CD14-positive monocyte (primary cell): ENCODE data around the gene BCAT1. TPM values are rescaled to one million over a fixed set of nuclear protein-coding genes. Genes with fewer than 3 reads are reported as not detected.

Source experiments
- DNase-seq, 3 donors: peaks; one replicate each; pipeline ENCODE4 v3.0.0-alpha.2; 2011 to 2022
- H2AFZ ChIP-seq: 2 replicates; pipeline ENCODE4 v1.6.0; 2012; ENCODE audit warnings: mild to moderate bottlenecking, low read depth, low read length, inconsistent platforms; ENCODE audit not compliant: insufficient read depth, poor library complexity, severe bottlenecking
- H3K27ac ChIP-seq, 2 donors: 1 replicate in 1 of 2; 2 replicates in 1 of 2; pipeline ENCODE4 v1.5.1; 2012 to 2013; ENCODE audit warnings: low read length in 2 of 2, control low read depth in 1 of 2, inconsistent platforms in 1 of 2, low read depth in 1 of 2, mild to moderate bottlenecking in 1 of 2
- H3K27me3 ChIP-seq, 2 donors: one replicate each; pipeline versions ENCODE4 v1.6.0 to v1.6.1; 2011 to 2013; ENCODE audit warnings: low read length in 2 of 2; ENCODE audit not compliant: control insufficient read depth in 2 of 2, insufficient read depth in 2 of 2
- H3K36me3 ChIP-seq, 2 donors: replicated peaks in 1 of 2; 1 replicate in 1 of 2; 2 replicates in 1 of 2; pipeline versions ENCODE4 v1.5.1 to v1.6.1; 2012 to 2013; ENCODE audit warnings: low read length in 2 of 2, control low read depth in 1 of 2, inconsistent platforms in 1 of 2, mild to moderate bottlenecking in 1 of 2; ENCODE audit not compliant: insufficient read depth in 2 of 2, control insufficient read depth in 1 of 2
- H3K4me1 ChIP-seq, 2 donors: 1 replicate in 1 of 2; 2 replicates in 1 of 2; pipeline versions ENCODE4 v1.5.1 to v1.6.1; 2012 to 2013; ENCODE audit warnings: low read length in 2 of 2, control low read depth in 1 of 2, inconsistent platforms in 1 of 2, mild to moderate bottlenecking in 1 of 2, moderate library complexity in 1 of 2; ENCODE audit not compliant: insufficient read depth in 2 of 2, control insufficient read depth in 1 of 2
- H3K4me2 ChIP-seq: replicated peaks from 2 replicates; pipeline ENCODE3; 2012; ENCODE audit warnings: low read length, moderate library complexity, mild to moderate bottlenecking; ENCODE audit not compliant: poor library complexity, severe bottlenecking; ENCODE audit errors: extremely low read depth
- H3K4me3 ChIP-seq, 3 experiments: fragments of 200-600 bp in 1 of 3; sonication (generic) in 1 of 3; replicated peaks in 1 of 3; 1 replicate in 2 of 3; 2 replicates in 1 of 3; pipeline ENCODE4 v1.5.1; 2011 to 2013; ENCODE audit warnings: low read length in 3 of 3, mild to moderate bottlenecking in 3 of 3, control low read depth in 2 of 3, low read depth in 2 of 3, inconsistent platforms in 1 of 3, moderate library complexity in 1 of 3
- H3K79me2 ChIP-seq: 2 replicates; pipeline ENCODE4 v1.6.0; 2012; ENCODE audit warnings: mild to moderate bottlenecking, control low read depth, inconsistent platforms, low read length, moderate library complexity; ENCODE audit not compliant: insufficient read depth
- H3K9ac ChIP-seq: 2 replicates; pipeline ENCODE4 v1.6.0; 2017; ENCODE audit warnings: low read length, mild to moderate bottlenecking; ENCODE audit not compliant: insufficient read depth, poor library complexity, severe bottlenecking
- H3K9me3 ChIP-seq, 2 donors: replicated peaks in 1 of 2; 1 replicate in 1 of 2; 2 replicates in 1 of 2; pipeline versions ENCODE4 v1.5.1 to v1.6.1; 2012 to 2013; ENCODE audit warnings: low read length in 2 of 2, control low read depth in 1 of 2; ENCODE audit not compliant: control insufficient read depth in 1 of 2, insufficient read depth in 1 of 2
- H4K20me1 ChIP-seq: 2 replicates; pipeline ENCODE4 v1.6.0; 2012; ENCODE audit warnings: mild to moderate bottlenecking, low read length, control low read depth, moderate library complexity; ENCODE audit not compliant: insufficient read depth
- H3K27ac Mint-ChIP-seq, 7 donors: one replicate each; pipeline ENCODE4 v1.8.0; 2020; ENCODE audit warnings: mild to moderate bottlenecking in 7 of 7, mixed read lengths in 7 of 7, moderate library complexity in 6 of 7, inconsistent platforms in 2 of 7
- H3K27me3 Mint-ChIP-seq, 3 donors: one replicate each; pipeline ENCODE4 v1.8.0; 2021 to 2022; ENCODE audit warnings: low read depth in 3 of 3, mild to moderate bottlenecking in 3 of 3, mixed read lengths in 3 of 3, moderate library complexity in 3 of 3, inconsistent platforms in 1 of 3
- H3K36me3 Mint-ChIP-seq, 2 donors: one replicate each; pipeline ENCODE4 v1.8.0; 2020; ENCODE audit warnings: mixed read lengths in 2 of 2, inconsistent platforms in 1 of 2, mild to moderate bottlenecking in 1 of 2
- H3K4me1 Mint-ChIP-seq: one replicate; pipeline ENCODE4 v1.8.0; 2020; ENCODE audit warnings: mild to moderate bottlenecking, mixed read lengths
- H3K4me3 Mint-ChIP-seq, 2 donors: one replicate each; pipeline ENCODE4 v1.8.0; 2020; ENCODE audit warnings: mild to moderate bottlenecking in 2 of 2, mixed read lengths in 2 of 2, moderate library complexity in 1 of 2
- H3K9me3 Mint-ChIP-seq, 7 donors: one replicate each; pipeline ENCODE4 v1.8.0; 2020 to 2022; ENCODE audit warnings: mixed read lengths in 7 of 7, mild to moderate bottlenecking in 6 of 7, moderate library complexity in 6 of 7, inconsistent platforms in 2 of 7
- CTCF ChIP-seq: fragments of 200-600 bp; IDR thresholded peaks from one replicate; pipeline ENCODE4 v1.8.0; 2022; ENCODE audit warnings: antibody characterized with exemption, mild to moderate bottlenecking
- WGBS: methylation state at CpG from one replicate; pipeline ENCODE4 v1.1.5; 2013; ENCODE audit warnings: missing lambda C conversion rate; ENCODE audit not compliant: insufficient coverage; 5-methylcytosine and 5-hydroxymethylcytosine counted together
- intact Hi-C, 2 donors: fragments of 100-400 bp; cut with micrococcal nuclease; formaldehyde crosslinking; loops; one replicate each; pipeline versions ENCODE4 v1.15.0 to v1.15.1; 2023
- polyA plus RNA-seq, 3 donors: library from polyadenylated mRNA; depleted of rRNA in 1 of 3; unstranded in 2 of 3; stranded (reverse) in 1 of 3; fragments of 300-500 nt in 2 of 3; fragments of >200 nt in 1 of 3; fragmentation: Illumina TruSeq in 2 of 3; gene quantifications; 1 replicate in 2 of 3; 2 replicates in 1 of 3; pipeline ENCODE4 v1.2.3, GENCODE V29; 2012 to 2021

The BCAT1 gene
- polyA plus RNA-seq, 3 donors = 3.5 to 16.9 (median 15.2) TPM

DNA sequence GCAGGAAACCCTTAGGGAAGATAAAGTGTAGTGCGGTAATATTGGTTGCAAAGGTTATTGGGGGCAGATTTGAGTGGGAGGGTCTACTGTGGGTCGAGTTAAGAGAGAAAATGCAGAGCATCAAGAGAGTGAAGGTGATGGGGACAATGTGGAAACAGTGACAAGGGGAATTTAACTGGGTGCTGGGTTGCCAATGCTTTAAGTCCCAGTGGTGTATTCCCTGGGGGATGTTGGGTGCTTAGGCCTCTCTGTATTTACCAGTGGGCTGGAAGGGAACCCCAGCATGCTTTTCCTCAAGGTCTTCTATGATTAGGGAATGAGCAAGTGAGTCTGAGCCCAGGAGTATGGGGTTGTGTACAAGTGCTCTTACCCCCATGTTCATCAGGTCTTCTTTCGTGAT lies 10.6 kb downstream of the BCAT1 start:
- DNase-seq = no peak
- Histone ChIP-seq H2AFZ (no peak overlapping the region), H3K79me2 (no peaks in the 10 kb centered on the region), H3K27ac (no peak overlapping the region), H4K20me1 (no peaks in the 10 kb centered on the region), H3K4me1 (peaks cover 0 to under 1% of the 10 kb centered on the region in 2 donors), H3K27me3 (no peaks in the 10 kb centered on the region), H3K9me3 (no peaks in the 10 kb centered on the region), H3K36me3 (no peaks in the 10 kb centered on the region), H3K4me2 (no peak overlapping the region), H3K4me3 (no peak overlapping the region), H3K9ac (no peak overlapping the region)
- peaks cover 3% of the 10 kb centered on the region for H3K4me1 Mint-ChIP-seq
- peaks cover 0 to 2% (median 0%) of the 10 kb centered on the region in 7 donors for H3K9me3 Mint-ChIP-seq
- H3K4me3 Mint-ChIP-seq = no peak overlapping the region
- H3K27me3 Mint-ChIP-seq = peaks cover 0 to 2% (median 0%) of the 10 kb centered on the region in 3 donors
- H3K27ac Mint-ChIP-seq = no peak overlapping the region
- TF ChIP-seq CTCF = no peak
- intact Hi-C loops = no loop called here
- H3K36me3 Mint-ChIP-seq = no peaks in the 10 kb centered on the region
- 58% methylated on average over 2 of the region's 3 CpGs for WGBS

DNA sequence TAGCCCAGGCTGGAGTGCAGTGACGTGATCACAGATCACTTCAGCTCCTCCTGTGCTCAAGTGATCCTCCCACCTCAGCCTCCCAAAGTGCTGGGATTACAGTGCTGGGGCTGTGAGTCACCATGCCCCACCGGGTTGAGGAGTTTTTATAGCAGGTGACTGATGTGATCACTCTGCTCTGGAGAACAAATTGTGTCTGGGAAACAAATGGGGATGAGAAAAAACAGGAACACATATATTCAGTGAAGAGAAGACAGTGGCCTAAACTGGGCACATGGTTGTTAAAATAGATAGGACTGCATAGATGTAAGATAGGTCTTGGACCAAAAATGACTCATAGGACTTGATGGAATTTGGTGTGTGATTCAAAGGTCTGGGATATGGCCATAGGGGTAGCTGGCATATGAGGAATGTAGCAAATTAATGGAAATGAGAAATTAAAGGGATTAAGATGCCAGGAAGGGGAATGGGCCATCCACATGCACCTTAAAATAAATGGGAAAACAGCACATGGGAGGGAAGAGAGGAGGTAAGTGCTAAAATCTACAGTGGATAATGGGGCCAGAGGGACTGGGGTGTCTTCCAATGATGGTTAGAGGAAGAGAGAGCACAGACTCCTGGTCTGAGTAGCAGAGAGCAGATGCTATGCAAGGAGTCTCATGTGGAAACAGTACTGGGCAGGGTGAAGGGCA lies 11.2 kb downstream of the BCAT1 start:
- H3K4me3 ChIP-seq = no peak overlapping the region
- no peak overlapping the region for H3K9ac ChIP-seq
- WGBS = 80% methylated on average over 1 of the region's 2 CpGs
- Mint-ChIP-seq H3K27ac (no peak overlapping the region), H3K4me3 (no peak overlapping the region), H3K4me1 (peaks cover 3% of the 10 kb centered on the region), H3K27me3 (peaks cover 0 to 2% (median 0%) of the 10 kb centered on the region in 3 donors), H3K9me3 (peaks cover 0 to 2% (median 0%) of the 10 kb centered on the region in 7 donors), H3K36me3 (no peaks in the 10 kb centered on the region)
- DNase-seq = no peak
- intact Hi-C loops = no loop called here
- H3K36me3 ChIP-seq = no peaks in the 10 kb centered on the region
- H2AFZ ChIP-seq = no peak overlapping the region
- H3K4me2 ChIP-seq = no peak overlapping the region
- H3K79me2 ChIP-seq = no peaks in the 10 kb centered on the region
- H3K27ac ChIP-seq = no peak overlapping the region
- H3K9me3 ChIP-seq = no peaks in the 10 kb centered on the region
- TF ChIP-seq CTCF = no peak
- H3K27me3 ChIP-seq = no peaks in the 10 kb centered on the region
- peaks cover 0 to 7% of the 10 kb centered on the region in 2 donors for H3K4me1 ChIP-seq
- H4K20me1 ChIP-seq = no peaks in the 10 kb centered on the region
